HL-60 (cell line): ENCODE data around the gene LAMC3.

Experiments used
- DNase-seq, 2 experiments: peaks; one replicate each; pipeline ENCODE4 v3.0.0-alpha.2; 2010 to 2020; ENCODE audit warnings: low read depth in 1 of 2, low spot score in 1 of 2
- H3K27ac ChIP-seq: fragments of 250-450 bp; sonication (Bioruptor Pico); replicated peaks from 2 replicates; pipeline ENCODE4 v1.5.1; 2020; ENCODE audit warnings: mild to moderate bottlenecking, moderate library complexity
- H3K27me3 ChIP-seq: fragments of 250-450 bp; sonication (Bioruptor Pico); 2 replicates; pipeline ENCODE4 v1.5.1; 2021; ENCODE audit warnings: mild to moderate bottlenecking, moderate library complexity; ENCODE audit not compliant: insufficient read depth, poor library complexity, severe bottlenecking
- H3K4me3 ChIP-seq: replicated peaks from 2 replicates; pipeline ENCODE4 v1.5.1; 2011; ENCODE audit warnings: mild to moderate bottlenecking, control low read depth, low read length; ENCODE audit not compliant: insufficient read depth
- CTCF ChIP-seq: IDR thresholded peaks from one replicate; pipeline ENCODE4 v1.5.1; 2011; ENCODE audit warnings: low read length, control low read depth, inconsistent platforms; ENCODE audit not compliant: insufficient read depth
- GABPA ChIP-seq: IDR thresholded peaks from 2 replicates; pipeline ENCODE4 v1.6.1; 2012; ENCODE audit warnings: low read depth
- POLR2AphosphoS5 ChIP-seq: IDR thresholded peaks from 2 replicates; pipeline ENCODE4 v1.6.1; 2012; ENCODE audit warnings: low read depth
- SPI1 ChIP-seq: IDR thresholded peaks from 2 replicates; pipeline ENCODE4 v1.6.1; 2012; ENCODE audit warnings: low read depth, mild to moderate bottlenecking, borderline replicate concordance
- TF ChIP-seq, protein P1 (sequence below): IDR thresholded peaks from 2 replicates; pipeline ENCODE4 v1.6.1; 2012; ENCODE audit warnings: low read depth; ENCODE audit not compliant: insufficient replicate concordance

LAMC3 gene

GRCh38 chr9:131080589-131080988 lies 71.6 kb downstream of the LAMC3 start:
- Histone ChIP-seq H3K4me3 (no peak overlapping the region), H3K27me3 (no peaks in the 10 kb centered on the region), H3K27ac (no peak overlapping the region)
- TF ChIP-seq SPI1 (no peak), POLR2AphosphoS5 (no peak), CTCF (no peak), GABPA (no peak)
- TF ChIP-seq, protein P1, sequence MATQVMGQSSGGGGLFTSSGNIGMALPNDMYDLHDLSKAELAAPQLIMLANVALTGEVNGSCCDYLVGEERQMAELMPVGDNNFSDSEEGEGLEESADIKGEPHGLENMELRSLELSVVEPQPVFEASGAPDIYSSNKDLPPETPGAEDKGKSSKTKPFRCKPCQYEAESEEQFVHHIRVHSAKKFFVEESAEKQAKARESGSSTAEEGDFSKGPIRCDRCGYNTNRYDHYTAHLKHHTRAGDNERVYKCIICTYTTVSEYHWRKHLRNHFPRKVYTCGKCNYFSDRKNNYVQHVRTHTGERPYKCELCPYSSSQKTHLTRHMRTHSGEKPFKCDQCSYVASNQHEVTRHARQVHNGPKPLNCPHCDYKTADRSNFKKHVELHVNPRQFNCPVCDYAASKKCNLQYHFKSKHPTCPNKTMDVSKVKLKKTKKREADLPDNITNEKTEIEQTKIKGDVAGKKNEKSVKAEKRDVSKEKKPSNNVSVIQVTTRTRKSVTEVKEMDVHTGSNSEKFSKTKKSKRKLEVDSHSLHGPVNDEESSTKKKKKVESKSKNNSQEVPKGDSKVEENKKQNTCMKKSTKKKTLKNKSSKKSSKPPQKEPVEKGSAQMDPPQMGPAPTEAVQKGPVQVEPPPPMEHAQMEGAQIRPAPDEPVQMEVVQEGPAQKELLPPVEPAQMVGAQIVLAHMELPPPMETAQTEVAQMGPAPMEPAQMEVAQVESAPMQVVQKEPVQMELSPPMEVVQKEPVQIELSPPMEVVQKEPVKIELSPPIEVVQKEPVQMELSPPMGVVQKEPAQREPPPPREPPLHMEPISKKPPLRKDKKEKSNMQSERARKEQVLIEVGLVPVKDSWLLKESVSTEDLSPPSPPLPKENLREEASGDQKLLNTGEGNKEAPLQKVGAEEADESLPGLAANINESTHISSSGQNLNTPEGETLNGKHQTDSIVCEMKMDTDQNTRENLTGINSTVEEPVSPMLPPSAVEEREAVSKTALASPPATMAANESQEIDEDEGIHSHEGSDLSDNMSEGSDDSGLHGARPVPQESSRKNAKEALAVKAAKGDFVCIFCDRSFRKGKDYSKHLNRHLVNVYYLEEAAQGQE: no peak
- DNase-seq: no peak

DNA sequence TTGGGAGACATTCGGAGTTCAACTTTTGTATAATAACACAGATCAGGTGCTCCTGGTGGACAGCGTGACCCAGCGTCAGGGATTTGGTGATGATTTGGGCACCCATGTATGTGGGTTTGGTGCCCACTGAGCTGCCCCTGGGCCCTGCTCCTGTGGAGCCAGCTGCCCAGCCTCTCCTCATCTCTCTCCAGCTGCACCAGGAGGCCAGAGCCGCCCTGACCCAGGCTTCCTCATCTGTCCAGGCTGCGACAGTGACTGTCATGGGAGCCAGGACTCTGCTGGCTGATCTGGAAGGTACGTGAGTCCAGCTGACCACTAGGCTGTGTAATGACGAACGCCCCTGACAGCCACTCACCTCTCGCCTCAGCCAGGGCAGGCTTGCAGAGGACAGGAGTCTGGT lies 72.9 kb downstream of the LAMC3 start:
- TF ChIP-seq GABPA: no peak
- no peak for TF ChIP-seq SPI1
- TF ChIP-seq, protein P1: no peak
- TF ChIP-seq POLR2AphosphoS5: no peak
- no peak for TF ChIP-seq CTCF
- no peak overlapping the region for H3K4me3 ChIP-seq
- no peak overlapping the region for H3K27ac ChIP-seq
- DNase-seq: no peak
- no peaks in the 10 kb centered on the region for H3K27me3 ChIP-seq

DNA sequence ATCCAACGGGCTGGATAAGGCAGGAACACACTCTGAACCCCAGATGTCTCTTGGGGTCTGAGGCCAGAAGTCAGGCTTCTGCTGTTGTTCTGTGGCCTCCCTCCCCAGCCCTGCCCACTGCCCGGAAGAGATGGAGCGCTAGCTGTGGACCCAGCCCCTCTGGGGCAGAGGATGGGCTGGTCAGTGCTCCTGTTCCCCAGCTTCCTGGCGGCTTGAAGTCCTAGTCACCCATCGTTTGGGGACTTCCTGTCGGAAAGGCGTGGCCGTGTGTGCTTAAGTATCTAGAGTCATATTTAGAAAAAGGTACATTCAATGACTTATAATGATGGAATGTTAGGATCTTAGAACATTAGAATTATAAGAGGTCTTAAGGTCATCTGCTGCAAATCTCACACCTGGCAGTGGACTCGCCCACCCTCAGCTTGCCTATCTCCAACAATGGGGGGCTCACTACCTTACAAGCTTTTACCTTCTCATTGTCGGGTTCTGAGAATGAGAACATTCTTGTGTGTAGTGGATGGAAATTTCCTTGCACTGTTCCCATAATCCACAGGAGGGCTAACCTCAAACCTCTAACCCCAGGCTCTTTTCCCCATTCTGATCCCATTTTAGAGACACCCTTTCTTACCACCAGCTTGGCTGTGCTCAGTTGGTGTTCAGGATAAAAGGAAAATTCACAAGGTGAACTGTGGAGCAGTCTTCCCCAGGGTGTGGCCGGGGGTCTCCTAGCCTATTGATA lies 74.0 kb downstream of the LAMC3 start:
- no peak for DNase-seq
- no peak for TF ChIP-seq SPI1
- TF ChIP-seq, protein P1: no peak
- Histone ChIP-seq H3K27ac (no peak overlapping the region), H3K27me3 (no peaks in the 10 kb centered on the region), H3K4me3 (no peak overlapping the region)
